22Rv1 (cell line): Measurements from ENCODE around the gene CD69.

Experiments used
- H3K27ac ChIP-seq: fragments of 450-650 bp; 2 replicates; pipeline ENCODE4 v1.5.1; 2017
- CTCF ChIP-seq: fragments of 450-650 bp; IDR thresholded peaks from 2 replicates; pipeline ENCODE4 v1.5.1; 2017; ENCODE audit warnings: mild to moderate bottlenecking
- ZFX ChIP-seq: fragments of 450-650 bp; IDR thresholded peaks from 2 replicates; pipeline ENCODE4 v1.6.1; 2017; ENCODE audit warnings: antibody characterized with exemption, borderline replicate concordance

CD69 gene

DNA sequence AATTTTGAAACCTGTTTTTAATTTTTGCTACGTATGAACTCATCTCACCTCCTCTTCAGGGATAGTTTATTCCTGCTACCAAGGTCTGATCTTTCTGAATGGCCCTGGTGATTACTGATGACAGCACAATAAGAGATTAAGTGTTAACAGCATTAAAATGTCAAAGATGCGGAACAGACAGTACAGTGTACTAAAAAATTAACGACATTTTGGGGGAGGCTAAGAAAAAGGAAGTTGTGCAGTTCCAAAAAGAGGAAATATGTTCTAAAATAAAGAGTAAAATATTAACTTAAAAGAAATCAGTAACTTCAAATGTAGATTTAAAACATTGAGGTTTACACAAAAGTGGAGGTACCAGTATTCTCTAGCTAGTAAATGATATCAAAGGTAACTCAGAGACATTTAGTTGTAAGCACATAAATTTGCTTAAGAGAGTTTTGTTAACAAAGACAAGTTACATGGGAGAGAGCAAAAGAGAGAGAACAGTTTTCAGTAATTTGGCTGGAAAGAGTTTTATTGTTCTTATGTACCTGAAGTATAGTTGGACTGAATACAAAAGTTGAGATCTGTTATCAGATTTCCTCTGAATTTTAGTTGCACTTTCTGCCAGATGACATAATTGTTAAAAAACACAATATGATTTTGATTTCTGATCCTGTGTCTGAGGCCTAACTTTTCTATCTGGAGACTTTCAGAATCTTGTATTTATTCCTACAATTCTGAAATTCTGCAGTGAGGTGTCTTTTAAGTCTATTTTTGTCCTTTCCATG lies 23.6 kb downstream of the CD69 start:
- no peak for TF ChIP-seq CTCF
- TF ChIP-seq ZFX = no peak
- H3K27ac ChIP-seq = no peak overlapping the region

GRCh38 chr12:9735601-9736000 lies 25.1 kb downstream of the CD69 start:
- no peak for TF ChIP-seq ZFX
- TF ChIP-seq CTCF = no peak
- no peak overlapping the region for H3K27ac ChIP-seq

DNA sequence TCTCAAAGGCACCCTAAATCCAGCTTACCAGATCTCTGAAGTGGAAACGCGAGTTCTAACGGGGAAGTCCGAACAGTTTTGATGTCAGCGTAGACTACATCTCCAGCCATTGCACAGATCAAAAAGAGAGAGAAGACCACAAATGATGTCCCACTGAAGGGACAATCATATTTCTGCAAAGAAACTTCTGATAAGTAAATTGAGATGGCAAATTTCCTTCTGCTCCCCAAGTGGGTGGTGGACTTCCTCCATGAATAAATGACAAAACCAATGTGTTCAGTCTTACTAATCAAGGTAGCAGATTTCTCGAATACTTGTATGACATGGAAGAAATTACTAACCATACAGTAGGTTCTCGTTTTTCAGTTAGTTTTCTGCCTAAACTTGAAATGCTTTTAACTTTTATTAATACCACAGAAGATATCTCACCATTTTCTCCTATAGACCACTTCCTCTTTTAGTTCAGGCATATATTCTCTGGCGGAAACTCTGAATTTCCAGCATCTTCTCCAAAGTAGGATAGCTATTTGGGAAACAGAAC lies 27.7 kb downstream of the CD69 start, which contains the start of gene CLECL1:
CLECL1 (minus strand) TSS at position 177 of the 541 bp plus-strand sequence.
- no peak within 1 kb of the TSS for H3K27ac ChIP-seq
- no peak for TF ChIP-seq CTCF
- no peak for TF ChIP-seq ZFX

GRCh38 chr12:9731797-9732196 lies 28.9 kb downstream of the CD69 start:
- H3K27ac ChIP-seq = no peak overlapping the region
- TF ChIP-seq CTCF (no peak), ZFX (no peak)

- no peak overlapping the region for H3K27ac ChIP-seq
- TF ChIP-seq CTCF = no peak
These were observed 29.3 kb downstream of the CD69 start for GRCh38 chr12:9731393-9731792.

DNA sequence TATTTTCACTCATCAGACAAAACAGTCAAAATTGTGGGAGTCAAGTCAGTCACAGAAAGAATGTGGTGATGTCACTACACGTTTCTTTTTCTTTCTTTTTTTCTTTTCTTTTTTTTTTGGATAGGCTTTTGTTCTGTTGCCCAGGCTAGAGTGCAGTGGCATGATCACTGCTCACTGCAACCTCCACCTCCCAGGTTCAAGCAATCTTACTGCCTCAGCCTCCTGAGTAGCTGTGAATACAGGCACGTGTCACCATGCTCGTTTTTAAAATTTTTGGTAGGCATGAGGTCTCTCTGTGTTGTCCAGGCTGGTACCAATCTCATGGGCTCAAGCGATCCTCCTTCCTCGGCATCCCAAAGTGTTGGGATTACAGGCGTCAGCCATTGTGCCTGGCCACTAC lies 30.1 kb downstream of the CD69 start:
- no peak for TF ChIP-seq ZFX
- TF ChIP-seq CTCF = no peak
- no peak overlapping the region for H3K27ac ChIP-seq

GRCh38 chr12:9730011-9730410 lies 30.7 kb downstream of the CD69 start:
- no peak overlapping the region for H3K27ac ChIP-seq
- TF ChIP-seq CTCF = no peak
- TF ChIP-seq ZFX = no peak
